ENCODE data around the gene PANK4. TPM values are rescaled to one million over a fixed set of nuclear protein-coding genes. Genes with fewer than 3 reads are reported as not detected.

The PANK4 gene
- total and polyA plus RNA-seq, 12 donors = 26.1 to 56.4 (median 34.5) TPM

DNA sequence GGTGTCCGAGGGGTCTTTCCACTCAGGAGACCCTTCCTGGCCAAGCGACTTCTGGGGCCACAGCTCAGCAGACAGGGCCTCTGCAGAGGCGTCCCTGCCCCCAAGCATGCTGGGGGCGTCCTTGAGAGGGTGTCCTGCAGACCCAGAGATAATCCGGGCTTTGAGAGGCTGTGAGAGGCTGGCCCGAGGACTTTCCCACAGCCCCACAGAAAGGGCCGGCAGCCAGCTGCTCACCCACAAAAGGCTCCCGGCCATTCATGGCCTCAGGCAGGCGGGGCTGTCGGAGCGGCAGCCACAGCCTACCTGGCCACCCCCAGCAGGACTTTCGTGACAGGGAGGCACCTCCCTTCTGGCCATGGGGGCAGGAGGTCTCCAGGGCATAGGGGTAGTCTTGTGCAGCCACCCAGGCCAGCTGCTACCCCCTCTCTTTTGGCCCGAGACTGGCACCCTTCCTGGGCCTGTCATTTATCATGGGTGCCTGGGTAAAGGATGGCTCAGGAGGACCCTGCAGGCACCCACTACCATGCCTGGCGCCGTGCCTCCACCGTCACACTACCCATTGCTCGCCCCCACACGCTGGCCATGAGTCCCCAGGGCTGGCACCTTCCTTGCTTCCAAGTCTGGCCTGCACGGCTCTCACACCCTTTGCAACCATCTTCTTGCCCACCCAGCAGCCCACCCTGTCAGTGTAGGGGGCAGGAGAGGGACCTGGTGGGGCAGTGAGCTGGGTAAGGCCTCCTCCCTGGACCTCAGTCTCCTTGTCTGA is 18.7 kb upstream of the PANK4 start:
- no peak for TF ChIP-seq CTCF (IDR thresholded peaks at IDR 0.05)
- ATAC-seq = no peak
- Histone ChIP-seq H3K36me3 (no peaks in the 10 kb centered on the region), H3K4me1 (peaks cover 46 to 90% (median 77%) of the 10 kb centered on the region in 9 donors), H3K27ac (peak overlapping the region in 9 of 10 donors; percentile 94 to 100 (median 98)), H3K9me3 (no peaks in the 10 kb centered on the region), H3K27me3 (peaks cover 0 to 22% (median 11%) of the 10 kb centered on the region in 7 donors), H3K4me3 (no peak overlapping the region)
- intact Hi-C loops (cut with DNase I) = loop anchor here in 5 of 10 donors (2.0 to 10.0 kb wide), 7 partner anchors 14 to 353 kb away; partner anchors contain the start of genes FAAP20 (in 4 of the 5) and HES5 (in 1 of the 5)
- no peak for DNase-seq
- 52 to 58% methylated on average over 19 of the region's 19 CpGs for WGBS, 2 donors

DNA sequence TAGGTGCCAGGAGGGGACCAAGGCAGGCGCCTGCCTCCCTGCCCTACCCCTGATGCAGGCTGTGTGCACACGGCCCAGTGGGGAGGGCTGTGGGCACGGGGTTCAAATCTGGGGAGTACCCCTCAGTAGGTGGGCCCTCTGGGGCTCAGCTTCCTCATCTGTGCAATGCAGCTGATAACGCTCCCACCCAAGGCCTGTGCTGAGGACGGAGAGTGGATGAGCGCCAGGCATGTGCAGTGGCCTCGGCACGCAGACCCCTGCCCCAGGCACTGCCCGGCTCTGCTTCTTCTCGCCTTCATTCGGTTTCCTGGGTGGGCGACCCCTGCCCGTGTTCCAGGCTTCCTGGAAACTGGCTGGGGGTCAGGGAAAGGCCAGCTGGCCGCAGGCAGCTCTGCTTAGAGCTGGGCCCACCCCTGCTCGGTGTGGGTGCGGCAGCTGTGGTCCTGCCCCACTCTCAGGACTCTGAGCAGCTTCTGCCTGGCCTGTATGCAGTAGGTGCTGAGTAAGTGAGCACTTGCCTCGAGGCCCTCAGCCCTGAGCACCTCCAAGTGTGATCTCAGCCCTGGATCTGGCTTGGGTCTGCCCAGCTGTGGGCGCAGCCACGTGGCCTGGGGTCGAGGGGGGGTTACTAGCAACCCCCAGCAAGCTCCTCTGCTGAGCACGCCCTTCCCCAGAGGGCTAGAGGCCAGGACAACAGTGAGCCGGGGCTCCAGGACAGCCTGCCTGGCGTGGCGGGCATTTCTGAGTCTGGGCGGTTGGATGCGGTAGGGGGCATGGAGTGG is 17.9 kb upstream of the PANK4 start:
- DNase-seq (no peak), ATAC-seq (no peak)
- Histone ChIP-seq H3K36me3 (no peaks in the 10 kb centered on the region), H3K27ac (peak overlapping the region in 9 of 10 donors; percentile 20 to 99 (median 97)), H3K4me1 (peaks cover 46 to 84% (median 69%) of the 10 kb centered on the region in 9 donors), H3K27me3 (peaks cover 0 to 30% (median 18%) of the 10 kb centered on the region in 7 donors), H3K9me3 (no peaks in the 10 kb centered on the region), H3K4me3 (no peak overlapping the region)
- WGBS, 2 donors = 46 to 60% methylated on average over 26 of the region's 26 CpGs
- TF ChIP-seq CTCF (IDR thresholded peaks at IDR 0.05) = no peak
- intact Hi-C loops (cut with DNase I) = loop anchor here in 5 of 10 donors (2.0 to 10.0 kb wide), 5 partner anchors 13 to 349 kb away; partner anchors contain the start of genes FAAP20 (in 3 of the 5) and HES5 (in 1 of the 5)

- Histone ChIP-seq H3K36me3 (no peaks in the 10 kb centered on the region), H3K9me3 (no peaks in the 10 kb centered on the region), H3K27ac (peak overlapping the region in 8 of 10 donors; percentile 10 to 99 (median 98)), H3K4me1 (peaks cover 42 to 79% (median 63%) of the 10 kb centered on the region in 9 donors), H3K27me3 (peaks cover 0 to 37% (median 22%) of the 10 kb centered on the region in 7 donors), H3K4me3 (no peak overlapping the region)
- WGBS, 2 donors = 29 to 46% methylated on average over 26 of the region's 26 CpGs
- intact Hi-C loops (cut with DNase I) = loop anchor here in 5 of 10 donors (2.0 to 10.0 kb wide), 5 partner anchors 13 to 349 kb away; partner anchors contain the start of genes FAAP20 (in 3 of the 5) and HES5 (in 1 of the 5)
- ATAC-seq (no peak), DNase-seq (no peak)
- TF ChIP-seq CTCF (IDR thresholded peaks at IDR 0.05) = no peak
These were observed 17.2 kb upstream of the PANK4 start for GRCh38 chr1:2543543-2544092.

All from heart right ventricle (tissue), 16 donors.